ENCODE measurements around the gene IRF7. TPM values are rescaled to one million over a fixed set of nuclear protein-coding genes. Genes with fewer than 3 reads are reported as not detected.

Gene IRF7
- polyA plus RNA-seq, 1 of the 3 experiments (the other 2 are of a cell fraction) = 6.3 TPM

- CTCF ChIA-PET = interaction anchor here (0.6 to 2.2 kb wide), 2 partner anchors 23 to 59 kb away, joined by 3 to 9 read pairs; no protein-coding TSS in a partner anchor
- H4K20me1 ChIP-seq (ENCODE audit: insufficient read depth) = peaks cover 57% of the 10 kb centered on the region
Observed at GRCh38 chr11:577611-577894, 38.2 kb downstream of the IRF7 start.

GRCh38 chr11:576811-577610 lies 38.7 kb downstream of the IRF7 start:
- ChIA-PET CTCF (interaction anchor here (0.6 to 2.2 kb wide), 2 partner anchors 22 to 58 kb away, joined by 3 to 9 read pairs; no protein-coding TSS in a partner anchor), POLR2A (interaction anchor here (0.9 kb wide), 2 partner anchors 9 to 209 kb away, joined by 3 read pairs; no protein-coding TSS in a partner anchor)
- Histone ChIP-seq H2AFZ (ENCODE audit: low read depth) (no peak overlapping the region), H3K9me3 (no peaks in the 10 kb centered on the region), H3K27me3 (ENCODE audit: insufficient read depth) (no peaks in the 10 kb centered on the region), H3K4me1 (ENCODE audit: control insufficient read depth in 1 of 2, insufficient read depth in 2 of 2, low read depth in 1 of 2, low read length in 1 of 2) (peaks cover 4 to 29% of the 10 kb centered on the region in 2 experiments; a peak in 3 of 4 replicates), H3K27ac (ENCODE audit: low read depth in 2 of 2, low read length in 1 of 2) (peak overlapping the region; percentile 42 to 58; a peak in 3 of 4 replicates), H3K36me3 (replicated peaks in 1 of 2; ENCODE audit: control insufficient read depth in 1 of 2, insufficient read depth in 2 of 2, low read length in 1 of 2) (peaks cover 0 to 4% of the 10 kb centered on the region in 2 experiments), H3K4me3 (ENCODE audit: low read depth in 2 of 2, low read length in 1 of 2) (peak overlapping the region; percentile 93 to 98), H3K9ac (peak overlapping the region; percentile 89), H3F3A (replicated peaks; ENCODE audit: insufficient read depth) (no peaks in the 10 kb centered on the region), H3K79me2 (ENCODE audit: insufficient read depth) (peaks cover 58% of the 10 kb centered on the region), H3K9me2 (no peaks in the 10 kb centered on the region), H4K20me1 (ENCODE audit: insufficient read depth) (peaks cover 53% of the 10 kb centered on the region), H3K4me2 (peak overlapping the region; percentile 92)
- no peak for TF ChIP-seq NFIC (IDR thresholded peaks at IDR 0.05; ENCODE audit: borderline replicate concordance)
- 0 out of 2 replicates have a peak, but pooled peaks have one; percentile 20 for TF ChIP-seq MXI1 (IDR thresholded peaks at IDR 0.05; ENCODE audit: low read depth, low read length)
- WGBS (ENCODE audit: low lambda C conversion rate) = 3% methylated on average over 21 of the region's 48 CpGs
- DNase-seq = no peak

More at GRCh38 chr11:577611-577894, 38.2 kb downstream of the IRF7 start:
- Histone ChIP-seq H2AFZ (ENCODE audit: low read depth) (no peak overlapping the region), H3K36me3 (replicated peaks in 1 of 2; ENCODE audit: control insufficient read depth in 1 of 2, insufficient read depth in 2 of 2, low read length in 1 of 2) (peaks cover 0 to 4% of the 10 kb centered on the region in 2 experiments), H3K27ac (ENCODE audit: low read depth in 2 of 2, low read length in 1 of 2) (no peak overlapping the region; a peak in 1 of 4 replicates), H3K9me3 (no peaks in the 10 kb centered on the region), H3K9ac (peak overlapping the region; percentile 89), H3K4me1 (ENCODE audit: control insufficient read depth in 1 of 2, insufficient read depth in 2 of 2, low read depth in 1 of 2, low read length in 1 of 2) (peaks cover 4 to 29% of the 10 kb centered on the region in 2 experiments; a peak in 3 of 4 replicates), H3K9me2 (no peaks in the 10 kb centered on the region), H3K27me3 (ENCODE audit: insufficient read depth) (no peaks in the 10 kb centered on the region), H3F3A (replicated peaks; ENCODE audit: insufficient read depth) (no peaks in the 10 kb centered on the region), H3K4me2 (peak overlapping the region; percentile 92), H3K4me3 (ENCODE audit: low read depth in 2 of 2, low read length in 1 of 2) (peak overlapping the region; percentile 93 to 98), H3K79me2 (ENCODE audit: insufficient read depth) (peaks cover 63% of the 10 kb centered on the region)
- WGBS (ENCODE audit: low lambda C conversion rate) = 13% methylated on average over 6 of the region's 6 CpGs
- TF ChIP-seq FOXM1 (IDR thresholded peaks at IDR 0.05; ENCODE audit: low read depth) (no peak), RXRA (IDR thresholded peaks at IDR 0.05; ENCODE audit: borderline replicate concordance, low read depth) (no peak), RCOR1 (IDR thresholded peaks at IDR 0.05; ENCODE audit: low read length) (no peak), REST (IDR thresholded peaks at IDR 0.05; ENCODE audit: low read depth, low read length) (no peak), EZH2phosphoT487 (IDR thresholded peaks at IDR 0.05; ENCODE audit: borderline replicate concordance, low read depth) (no peak), MAX (IDR thresholded peaks at IDR 0.05; ENCODE audit: low read depth) (no peak)
- DNase-seq = no peak
- POLR2A ChIA-PET = interaction anchor here (0.9 kb wide), 2 partner anchors 8 to 208 kb away, joined by 3 read pairs; no protein-coding TSS in a partner anchor

Measured in SK-N-SH (cell line).